AG04449 (cell line): ENCODE measurements around the gene TUBB6.

ENCODE experiments used
- CTCF ChIA-PET: fragments of 350-600 bp; formaldehyde crosslinking; extraction: SDS; loops from one replicate; lab custom pipeline; 2021; ENCODE audit warnings: antibody characterized with exemption; lab: Yijun Ruan, JAX
- POLR2A ChIA-PET: fragments of 400-600, 350-600 bp; formaldehyde crosslinking; extraction: SDS; loops from one replicate; lab custom pipeline; 2020; ENCODE audit warnings: antibody characterized with exemption, inconsistent platforms; lab: Yijun Ruan, JAX
- DNase-seq: peaks from one replicate; pipeline ENCODE4 v3.0.0-alpha.2; 2010; ENCODE audit warnings: low read depth, low spot score
- H3K4me3 ChIP-seq: 2 replicates; pipeline ENCODE4 v1.5.1; 2011; ENCODE audit warnings: low read depth, mild to moderate bottlenecking, control low read depth, low read length
- CTCF ChIP-seq: IDR thresholded peaks from one replicate; pipeline ENCODE4 v1.5.1; 2011; ENCODE audit warnings: mild to moderate bottlenecking, moderate library complexity, low read length, control low read depth, inconsistent platforms; ENCODE audit not compliant: insufficient read depth; ENCODE audit errors: missing control alignments

The TUBB6 gene

GRCh38 chr18:12340945-12341660 is 33.1 kb downstream of the TUBB6 start:
- DNase-seq: no peak
- H3K4me3 ChIP-seq: no peak overlapping the region
- ChIA-PET POLR2A (no interaction called here), CTCF (interaction anchor here (2.2 to 3.3 kb wide), 2 partner anchors 11 to 13 kb away, joined by 5 to 17 read pairs; no protein-coding TSS in a partner anchor)
- no peak for TF ChIP-seq CTCF

GRCh38 chr18:12342661-12343060 is 34.6 kb downstream of the TUBB6 start:
- DNase-seq: no peak
- ChIA-PET POLR2A (no interaction called here), CTCF (interaction anchor here (2.2 kb wide), 1 partner anchor 12 kb away, joined by 5 read pairs; no protein-coding TSS in a partner anchor)
- TF ChIP-seq CTCF: no peak
- no peak overlapping the region for H3K4me3 ChIP-seq

- CTCF ChIA-PET: interaction anchor here (0.7 to 1.5 kb wide), 2 partner anchors 17 to 18 kb away, joined by 3 to 4 read pairs; no protein-coding TSS in a partner anchor
- TF ChIP-seq CTCF: no peak
- H3K4me3 ChIP-seq: no peak overlapping the region
- POLR2A ChIA-PET: no interaction called here
- DNase-seq: no peak
Observed at GRCh38 chr18:12345491-12346239, 37.6 kb downstream of the TUBB6 start.

- ChIA-PET CTCF (interaction anchor here (1.3 to 1.5 kb wide), 2 partner anchors 18 to 45 kb away, joined by 3 to 4 read pairs; no protein-coding TSS in a partner anchor), POLR2A (no interaction called here)
- no peak for DNase-seq
- no peak overlapping the region for H3K4me3 ChIP-seq
- no peak for TF ChIP-seq CTCF
Observed at GRCh38 chr18:12346240-12346565, 38.2 kb downstream of the TUBB6 start.

- POLR2A ChIA-PET: no interaction called here
- H3K4me3 ChIP-seq: no peak overlapping the region
- DNase-seq: no peak
- TF ChIP-seq CTCF: no peak
- CTCF ChIA-PET: interaction anchor here (1.1 to 1.7 kb wide), 3 partner anchors 10 to 65 kb away, joined by 3 to 10 read pairs (median 3); no protein-coding TSS in a partner anchor
Observed at GRCh38 chr18:12347895-12348294, 39.9 kb downstream of the TUBB6 start.

GRCh38 chr18:12352188-12352587 is 44.1 kb downstream of the TUBB6 start:
- ChIA-PET POLR2A (interaction anchor here (1.1 kb wide), 1 partner anchor 15 kb away, joined by 3 read pairs; no protein-coding TSS in a partner anchor), CTCF (interaction anchor here (1.4 to 3.8 kb wide), 4 partner anchors 8 to 69 kb away, joined by 3 to 18 read pairs (median 6); no protein-coding TSS in a partner anchor)
- no peak for TF ChIP-seq CTCF
- no peak overlapping the region for H3K4me3 ChIP-seq
- no peak for DNase-seq
